Endothelial cell of umbilical vein (primary cell): Measurements from ENCODE around the gene PLD2. TPM values are rescaled to one million over a fixed set of nuclear protein-coding genes. Genes with fewer than 3 reads are reported as not detected.

ENCODE experiments used
- BruUV-seq: library from RNA; stranded (reverse); fragments of 400-500 nt; replicated peaks from 2 replicates; lab custom pipeline; 2021; lab: Mats Ljungman, UMichigan
- CTCF ChIA-PET: fragments of 300-600, 350-600 bp; sonication (Branson Sonifier 250); formaldehyde crosslinking; loops from one replicate; lab custom pipeline; 2021; ENCODE audit warnings: antibody characterized with exemption, inconsistent platforms; lab: Charles Lee
- POLR2A ChIA-PET: fragments of 300-600, 350-600 bp; sonication (Branson Sonifier 250); formaldehyde crosslinking; loops from one replicate; lab custom pipeline; 2021; ENCODE audit warnings: antibody characterized with exemption, inconsistent platforms; lab: Charles Lee
- DNase-seq: peaks from one replicate; pipeline ENCODE4 v3.0.0-alpha.2; 2011; ENCODE audit warnings: low read depth, low spot score
- FAIRE-seq: peaks from 2 replicates; lab custom pipeline; 2011; peaks lifted over from hg19 to GRCh38; lab: Jason Lieb, UNC
- H2AFZ ChIP-seq: 2 replicates; pipeline ENCODE4 v1.6.0; 2012; ENCODE audit warnings: low read depth, low read length, control low read depth, inconsistent platforms
- H3K27ac ChIP-seq: 2 replicates; pipeline ENCODE4 v1.5.1; 2011; ENCODE audit warnings: low read depth, mild to moderate bottlenecking, control low read depth, low read length, moderate library complexity; ENCODE audit not compliant: insufficient read depth
- H3K27me3 ChIP-seq, 2 experiments: 2 replicates each; pipeline versions ENCODE4 v1.6.0 to v1.6.1; 2011; ENCODE audit warnings: low read length in 2 of 2, mixed read lengths in 1 of 2; ENCODE audit not compliant: control insufficient read depth in 2 of 2, insufficient read depth in 2 of 2
- H3K36me3 ChIP-seq, 2 experiments: 2 replicates in 1 of 2; 3 replicates in 1 of 2; pipeline ENCODE4 v1.5.1; 2011; ENCODE audit warnings: low read length in 2 of 2, mild to moderate bottlenecking in 1 of 2, moderate library complexity in 1 of 2; ENCODE audit not compliant: control insufficient read depth in 2 of 2, insufficient read depth in 2 of 2; ENCODE audit errors: extremely low read depth in 1 of 2
- H3K4me1 ChIP-seq: 3 replicates; pipeline ENCODE4 v1.5.1; 2011; ENCODE audit warnings: mild to moderate bottlenecking, low read length; ENCODE audit not compliant: control insufficient read depth, insufficient read depth; ENCODE audit errors: extremely low read depth
- H3K4me2 ChIP-seq: 2 replicates; pipeline ENCODE4 v1.6.1; 2011; ENCODE audit warnings: low read length, control low read depth, mixed read lengths; ENCODE audit not compliant: insufficient read depth
- H3K4me3 ChIP-seq, 3 experiments: fragments of 200-600 bp in 1 of 3; sonication (generic), shearing (Covaris generic) in 1 of 3; replicated peaks in 1 of 3; 2 replicates each; pipeline ENCODE4 v1.5.1; 2011 to 2016; ENCODE audit warnings: control low read depth in 3 of 3, low read length in 3 of 3, mild to moderate bottlenecking in 2 of 3, inconsistent platforms in 1 of 3, low read depth in 1 of 3, moderate library complexity in 1 of 3; ENCODE audit not compliant: insufficient read depth in 1 of 3
- H3K79me2 ChIP-seq: 2 replicates; pipeline ENCODE4 v1.6.0; 2012; ENCODE audit warnings: low read length, inconsistent platforms; ENCODE audit not compliant: control insufficient read depth, insufficient read depth
- H3K9ac ChIP-seq: replicated peaks from 2 replicates; pipeline ENCODE3; 2011; ENCODE audit warnings: low read length, control low read depth; ENCODE audit not compliant: insufficient read depth; ENCODE audit errors: extremely low read depth
- H3K9me1 ChIP-seq: replicated peaks from 3 replicates; pipeline ENCODE4 v1.6.0; 2011; ENCODE audit warnings: mild to moderate bottlenecking, low read length; ENCODE audit not compliant: control insufficient read depth, insufficient read depth; ENCODE audit errors: extremely low read depth
- H3K9me3 ChIP-seq: replicated peaks from 2 replicates; pipeline ENCODE4 v1.5.1; 2012; ENCODE audit warnings: low read length, inconsistent platforms; ENCODE audit not compliant: control insufficient read depth, insufficient read depth
- H4K20me1 ChIP-seq: replicated peaks from 2 replicates; pipeline ENCODE3; 2011; ENCODE audit warnings: mild to moderate bottlenecking, low read length; ENCODE audit not compliant: control insufficient read depth, insufficient read depth; ENCODE audit errors: extremely low read depth
- CTCF ChIP-seq, 2 donors: IDR thresholded peaks; 1 replicate in 1 of 2; 2 replicates in 1 of 2; pipeline ENCODE4 v1.5.1; 2011; ENCODE audit warnings: low read length in 2 of 2, mild to moderate bottlenecking in 2 of 2, moderate library complexity in 2 of 2, control low read depth in 1 of 2, inconsistent platforms in 1 of 2, low read depth in 1 of 2; ENCODE audit not compliant: insufficient read depth in 1 of 2; ENCODE audit errors: extremely low read depth in 1 of 2
- EZH2 ChIP-seq: IDR thresholded peaks from 2 replicates; pipeline ENCODE4 v1.6.1; 2012; ENCODE audit warnings: borderline replicate concordance, low read depth, mild to moderate bottlenecking, moderate library complexity, low read length, inconsistent platforms; ENCODE audit not compliant: severe bottlenecking
- FOS ChIP-seq: IDR thresholded peaks from 2 replicates; pipeline ENCODE4 v1.6.1; 2011; ENCODE audit warnings: mild to moderate bottlenecking, low read length, moderate library complexity, borderline replicate concordance; ENCODE audit not compliant: insufficient read depth
- GATA2 ChIP-seq: IDR thresholded peaks from 2 replicates; pipeline ENCODE4 v1.7.0; 2011; ENCODE audit warnings: low read depth, mild to moderate bottlenecking, moderate library complexity, mixed read lengths, low read length; ENCODE audit not compliant: insufficient read length, insufficient read depth
- JUN ChIP-seq: IDR thresholded peaks from 2 replicates; pipeline ENCODE4 v1.6.1; 2011; ENCODE audit warnings: borderline replicate concordance, low read depth; ENCODE audit not compliant: insufficient read length, insufficient read depth
- MYC ChIP-seq: IDR thresholded peaks from one replicate; pipeline ENCODE4 v1.6.1; 2011; ENCODE audit warnings: mild to moderate bottlenecking, low read depth, low read length
- POLR2A ChIP-seq: IDR thresholded peaks from 2 replicates; pipeline ENCODE4 v1.6.1; 2012; ENCODE audit warnings: low read depth, mild to moderate bottlenecking, control low read depth, low read length
- POLR2AphosphoS5 ChIP-seq: IDR thresholded peaks from 2 replicates; pipeline ENCODE4 v1.6.1; 2012; ENCODE audit warnings: low read depth, mild to moderate bottlenecking, control low read depth, low read length, moderate library complexity; ENCODE audit not compliant: insufficient read depth
- dilution Hi-C: fragments of 300-500 bp; cut with MboI; formaldehyde crosslinking; loops from one replicate; pipeline ENCODE4 v1.15.0; 2019; ENCODE audit warnings: low sequenced_read_pairs; ENCODE audit not compliant: extremely low pct_ligation_motif_present
- intact Hi-C: fragments of 100-400 bp; cut with micrococcal nuclease; formaldehyde crosslinking; loops from one replicate; pipeline ENCODE4 v1.10.0; 2022
- polyA plus RNA-seq, 4 experiments: library from polyadenylated mRNA; depleted of rRNA in 3 of 4; stranded (reverse) in 3 of 4; unstranded in 1 of 4; fragments of >200 nt; gene quantifications; 2 replicates each; pipeline versions ENCODE4 v1.2.1 to v1.2.3, GENCODE V29; 2011 to 2012; ENCODE audit warnings: missing spikeins in 1 of 4
- total RNA-seq: library from RNA; stranded (reverse); gene quantifications from 2 replicates; pipeline ENCODE4 v1.2.3, GENCODE V29; 2021
- TF ChIP-seq, protein P1 (sequence below): IDR thresholded peaks from 2 replicates; pipeline ENCODE4 v1.6.1; 2011; ENCODE audit not compliant: insufficient read depth, insufficient read length

PLD2 gene
- total and polyA plus RNA-seq, 2 donors (not counting 3 experiments of a cell fraction or from before 2014, with no cell fraction given), result 52.3 to 54.7 TPM

DNA sequence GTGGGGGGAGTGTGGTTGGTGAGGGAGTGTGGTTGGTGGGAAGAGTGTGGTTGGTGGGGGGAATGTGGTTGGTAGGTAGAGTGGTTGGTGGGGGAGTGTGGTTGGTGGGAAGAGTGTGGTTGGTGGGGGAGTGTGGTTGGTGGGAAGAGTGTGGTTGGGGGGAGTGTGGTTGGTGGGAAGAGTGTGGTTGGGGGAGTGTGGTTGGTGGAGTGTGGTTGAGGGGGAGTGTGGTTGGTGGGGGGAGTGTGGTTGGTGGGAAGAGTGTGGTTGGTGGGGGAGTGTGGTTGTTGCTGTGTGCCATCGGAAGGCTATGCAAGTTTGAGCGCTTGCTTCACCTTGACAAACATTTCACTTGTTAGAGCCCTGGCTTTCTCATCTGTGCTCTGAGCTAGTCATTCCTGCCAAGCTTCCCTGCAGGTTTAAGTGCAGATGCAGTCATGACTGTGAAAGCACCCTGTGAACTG, 46.3 kb downstream of the PLD2 start:
- no peaks in the 10 kb centered on the region for H3K9me1 ChIP-seq
- FAIRE-seq (no peak), DNase-seq (no peak)
- no peak for TF ChIP-seq POLR2AphosphoS5
- TF ChIP-seq CTCF (IDR thresholded peaks at IDR 0.05; ENCODE audit: extremely low read depth in 1 of 2, insufficient read depth in 1 of 2, low read depth in 1 of 2, low read length in 2 of 2), result no peak
- TF ChIP-seq, protein P1, sequence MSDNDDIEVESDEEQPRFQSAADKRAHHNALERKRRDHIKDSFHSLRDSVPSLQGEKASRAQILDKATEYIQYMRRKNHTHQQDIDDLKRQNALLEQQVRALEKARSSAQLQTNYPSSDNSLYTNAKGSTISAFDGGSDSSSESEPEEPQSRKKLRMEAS, result no peak
- no peak for TF ChIP-seq EZH2
- no peak for TF ChIP-seq MYC
- TF ChIP-seq POLR2A, result no peak
- TF ChIP-seq JUN, result no peak
- no peak for TF ChIP-seq FOS
- no peak for TF ChIP-seq GATA2
- H4K20me1 ChIP-seq, result no peaks in the 10 kb centered on the region
- POLR2A ChIA-PET, result no interaction called here
- peaks cover 26% of the 10 kb centered on the region for H3K4me1 ChIP-seq
- no peaks in the 10 kb centered on the region for H3K9me3 ChIP-seq
- no peak overlapping the region for H3K27ac ChIP-seq
- no peak overlapping the region for H3K9ac ChIP-seq
- CTCF ChIA-PET, result no interaction called here
- H3K27me3 ChIP-seq, result no peaks in the 10 kb centered on the region
- no peak overlapping the region for H2AFZ ChIP-seq
- peaks cover 18% of the 10 kb centered on the region for H3K79me2 ChIP-seq
- dilution Hi-C loops, result no loop called here
- H3K36me3 ChIP-seq, result no peaks in the 10 kb centered on the region
- H3K4me2 ChIP-seq, result no peak overlapping the region
- intact Hi-C loops, result no loop called here
- BruUV-seq, result no TSS peak
- H3K4me3 ChIP-seq, result no peak overlapping the region
